Choroid plexus epithelial cell (primary cell): ENCODE results near the gene REEP1.
A peak's percentile ranks its signal among the peaks of the same experiment; 100 is the strongest.

ENCODE experiments used
- DNase-seq: peaks from one replicate; pipeline ENCODE4 v3.0.0-alpha.2; 2010; ENCODE audit warnings: low read depth
- H3K4me3 ChIP-seq: 2 replicates; pipeline ENCODE4 v1.5.1; 2011; ENCODE audit warnings: low read depth, mild to moderate bottlenecking, control low read depth, low read length, moderate library complexity
- CTCF ChIP-seq: conservative IDR thresholded peaks from 2 replicates; pipeline ENCODE4 v1.5.1; 2011; ENCODE audit warnings: low read depth, mild to moderate bottlenecking, control low read depth, inconsistent platforms, low read length, moderate library complexity

The REEP1 gene

GRCh38 chr2:86218124-86218523 is 119.3 kb downstream of the REEP1 start:
- H3K4me3 ChIP-seq: no peak overlapping the region
- TF ChIP-seq CTCF: no peak
- no peak for DNase-seq

- peak overlapping the region; percentile 53 for H3K4me3 ChIP-seq
- TF ChIP-seq CTCF: no peak
- DNase-seq: peak; percentile 61
These were observed 120.6 kb downstream of the REEP1 start for GRCh38 chr2:86216575-86217555.

GRCh38 chr2:86214503-86214832 is 123.0 kb downstream of the REEP1 start:
- no peak for DNase-seq
- TF ChIP-seq CTCF: no peak
- H3K4me3 ChIP-seq: no peak overlapping the region

GRCh38 chr2:86213699-86214502 is 123.5 kb downstream of the REEP1 start:
- H3K4me3 ChIP-seq: no peak overlapping the region
- DNase-seq: peak; percentile 55
- TF ChIP-seq CTCF: no peak

- DNase-seq: no peak
- no peak for TF ChIP-seq CTCF
- no peak overlapping the region for H3K4me3 ChIP-seq
These were observed 124.4 kb downstream of the REEP1 start for GRCh38 chr2:86213056-86213455.

- TF ChIP-seq CTCF: no peak
- no peak for DNase-seq
- no peak overlapping the region for H3K4me3 ChIP-seq
These were observed 125.6 kb downstream of the REEP1 start for GRCh38 chr2:86211796-86212188.
